Right cardiac atrium (tissue), 5 donors: ENCODE data around the gene ARF4. TPM values are rescaled to one million over a fixed set of nuclear protein-coding genes. Genes with fewer than 3 reads are reported as not detected.
A peak's percentile ranks its signal among the peaks of the same experiment; 100 is the strongest.

ENCODE experiments used
- ATAC-seq, 2 donors: fragments of 200-7000 bp; cut with Tn5 transposase; one replicate each; pipeline versions ENCODE4 v1.8.0 to v1.9.1; 2020; ENCODE audit warnings: moderate library complexity in 2 of 2, mild to moderate bottlenecking in 1 of 2
- DNase-seq, 3 donors: peaks; one replicate each; pipeline ENCODE4 v3.0.0-alpha.2; 2020
- H3K27ac ChIP-seq: one replicate; pipeline ENCODE4 v1.5.1; 2013; ENCODE audit warnings: mild to moderate bottlenecking, low read length, control low read depth, moderate library complexity
- H3K27me3 ChIP-seq: one replicate; pipeline ENCODE4 v1.6.1; 2013; ENCODE audit not compliant: control insufficient read depth, insufficient read depth
- H3K4me1 ChIP-seq: one replicate; pipeline ENCODE4 v1.6.1; 2013; ENCODE audit warnings: low read length; ENCODE audit not compliant: control insufficient read depth, insufficient read depth
- H3K4me3 ChIP-seq: one replicate; pipeline ENCODE4 v1.5.1; 2013; ENCODE audit warnings: low read length, control low read depth
- H3K9me3 ChIP-seq: one replicate; pipeline ENCODE4 v1.6.1; 2013; ENCODE audit warnings: low read length; ENCODE audit not compliant: control insufficient read depth
- WGBS: extraction: QIAGEN DNeasy Blood & Tissue Kit; methylation state at CpG from one replicate; pipeline ENCODE4 v1.1.7; 2013; 5-methylcytosine and 5-hydroxymethylcytosine counted together
- intact Hi-C, 4 donors: fragments of 100-400 bp; cut with DNase I; formaldehyde crosslinking; loops; one replicate each; pipeline versions ENCODE4 v1.11.0 to v1.14.0; 2022 to 2023
- polyA plus RNA-seq: library from polyadenylated mRNA; stranded (reverse); fragments of 200-250 nt; gene quantifications from one replicate; pipeline ENCODE4 v1.2.3, GENCODE V29; 2013
- total RNA-seq, 4 donors: library from RNA; stranded (reverse); fragmentation: NEBNext Ultra II Directional; extraction: Animal tissue kit (Norgen Biotek cat#: 25700); gene quantifications; one replicate each; pipeline ENCODE4 v1.2.1, GENCODE V29; 2021
- donor health status: healthy with polysubstance abuse.
- donor health status: DM: no; HTN: yes; CAD: no.
- donor health status: DM: no; HTN: no; CAD: no.
- donor health status: DM: no; HTN: yes; CAD: no; lungs with severe emphysema.
- donor health status: DM: yes; HTN: yes; CAD: no.

The ARF4 gene
- total and polyA plus RNA-seq, 5 donors: 69.3 to 113 (median 88.8) TPM

- peak overlapping the region; percentile 81 for H3K4me3 ChIP-seq
- intact Hi-C loops: loop anchor here in 1 of 4 donors (5.0 kb wide), 1 partner anchor 42 kb away; the partner anchor contains the start of gene ARF4
- H3K27me3 ChIP-seq: no peaks in the 10 kb centered on the region
- H3K9me3 ChIP-seq: no peaks in the 10 kb centered on the region
- 34% methylated on average over 8 of the region's 8 CpGs for WGBS
- ATAC-seq (no peak), DNase-seq (no peak)
- peaks cover 7% of the 10 kb centered on the region for H3K4me1 ChIP-seq
- peak overlapping the region; percentile 92 for H3K27ac ChIP-seq
These were observed 41.8 kb downstream of the ARF4 start for GRCh38 chr3:57555306-57555705.

- no peak for DNase-seq
- Histone ChIP-seq H3K9me3 (no peaks in the 10 kb centered on the region), H3K27ac (no peak overlapping the region), H3K4me3 (no peak overlapping the region), H3K27me3 (no peaks in the 10 kb centered on the region), H3K4me1 (peaks cover 4% of the 10 kb centered on the region)
- no peak for ATAC-seq
- 94% methylated on average over 1 of the region's 1 CpG for WGBS
- intact Hi-C loops: no loop called here
These were observed 50.5 kb downstream of the ARF4 start for GRCh38 chr3:57546616-57547015.

- Histone ChIP-seq H3K4me1 (peaks cover 4% of the 10 kb centered on the region), H3K9me3 (no peaks in the 10 kb centered on the region), H3K4me3 (no peak overlapping the region), H3K27ac (no peak overlapping the region), H3K27me3 (no peaks in the 10 kb centered on the region)
- DNase-seq: peak; percentile 42 to 69 (median 62)
- intact Hi-C loops: no loop called here
- WGBS: 28% methylated on average over 7 of the region's 7 CpGs
- peak; percentile 91 to 96 for ATAC-seq
These were observed 51.4 kb downstream of the ARF4 start for GRCh38 chr3:57545636-57546268.

- peaks cover 4% of the 10 kb centered on the region for H3K4me1 ChIP-seq
- no peaks in the 10 kb centered on the region for H3K9me3 ChIP-seq
- DNase-seq (peak; percentile 37 to 66 (median 60)), ATAC-seq (peak in 1 of 2 donors; percentile 31)
- no peaks in the 10 kb centered on the region for H3K27me3 ChIP-seq
- H3K4me3 ChIP-seq: peak within 1 kb of the TSS; percentile 34
- no peak within 1 kb of the TSS for H3K27ac ChIP-seq
- intact Hi-C loops: no loop called here
- WGBS: 8% methylated on average over 20 of the region's 20 CpGs
These were observed 52.7 kb downstream of the ARF4 start, which contains the start of gene DNAH12 for GRCh38 chr3:57544181-57545125. Gene DNAH12, minus strand, starts transcription at chr3:57544344. Its CDS starts 1,474 bp downstream, at chr3:57542870.

GRCh38 chr3:57538465-57538864 is 58.7 kb downstream of the ARF4 start:
- intact Hi-C loops: no loop called here
- H3K9me3 ChIP-seq: no peaks in the 10 kb centered on the region
- 91% methylated on average over 3 of the region's 3 CpGs for WGBS
- DNase-seq: no peak
- ATAC-seq: no peak
- H3K27me3 ChIP-seq: no peaks in the 10 kb centered on the region
- H3K27ac ChIP-seq: no peak overlapping the region
- no peak overlapping the region for H3K4me3 ChIP-seq
- H3K4me1 ChIP-seq: no peaks in the 10 kb centered on the region

- ATAC-seq: no peak
- Histone ChIP-seq H3K9me3 (no peaks in the 10 kb centered on the region), H3K27me3 (no peaks in the 10 kb centered on the region)
These were observed 67.0 kb downstream of the ARF4 start for GRCh38 chr3:57530071-57530608.

More at GRCh38 chr3:57530071-57530608, 67.0 kb downstream of the ARF4 start:
- Histone ChIP-seq H3K4me3 (no peak overlapping the region), H3K27ac (no peak overlapping the region), H3K4me1 (no peaks in the 10 kb centered on the region)
- intact Hi-C loops: no loop called here
- DNase-seq: no peak

Other genes with a start within 250 kb of the ARF4 start
- under 1 TPM in 2 of 4 donors, not detected in 2; 0.06 to 0.19 TPM for gene DNAH12, start 53.0 kb downstream of the ARF4 start, total RNA-seq
- gene DNAH12, start 53.0 kb downstream of the ARF4 start, polyA plus RNA-seq: 0.09 TPM
- gene PDE12, start 41.1 kb downstream of the ARF4 start, total RNA-seq: 10 to 100 TPM in 3 of 4 donors, 1 to 10 TPM in 1; 9.6 to 14.8 (median 11.9) TPM
- gene PDE12, start 41.1 kb downstream of the ARF4 start, polyA plus RNA-seq: 4.0 TPM
- gene DENND6A, start 95.7 kb upstream of the ARF4 start, total RNA-seq: 10 to 100 TPM; 13.5 to 22.1 (median 16.5) TPM
- gene DENND6A, start 95.7 kb upstream of the ARF4 start, polyA plus RNA-seq: 5.5 TPM
- 100 to 1,000 TPM; 231 to 414 (median 255) TPM for gene SLMAP, start 159.0 kb upstream of the ARF4 start, total RNA-seq
- gene SLMAP, start 159.0 kb upstream of the ARF4 start, polyA plus RNA-seq: 112 TPM